Hepatocyte (in vitro differentiated cells): ENCODE results near the gene EMC8.

Experiments
- CTCF ChIP-seq: fragments of 200-600 bp; sonication (generic); IDR thresholded peaks from 2 replicates; pipeline ENCODE4 v1.5.1; 2016; ENCODE audit warnings: antibody characterized with exemption, mild to moderate bottlenecking; ENCODE audit not compliant: poor library complexity
- EZH2phosphoT487 ChIP-seq: fragments of 200-600 bp; sonication (generic); IDR thresholded peaks from one replicate; pipeline ENCODE4 v1.6.1; 2018; ENCODE audit warnings: antibody characterized with exemption, mild to moderate bottlenecking, low read depth, moderate library complexity; ENCODE audit not compliant: unreplicated experiment, severe bottlenecking

GRCh38 chr16:85774136-85774535, 25.2 kb downstream of the EMC8 start:
- no peak for TF ChIP-seq EZH2phosphoT487
- TF ChIP-seq CTCF, result no peak
